ENCODE data around the gene FAM210B.
A peak's percentile ranks its signal among the peaks of the same experiment; 100 is the strongest.

- TF ChIP-seq CTCF (IDR thresholded peaks at IDR 0.05) (peak; percentile 15 to 66 (median 30)), EP300 (IDR thresholded peaks at IDR 0.05) (no peak)
These were observed 14.9 kb upstream of the FAM210B start for GRCh38 chr20:56343861-56344381.

All from ovary (tissue), 3 donors.